ENCODE results near the gene SP1.
"Not testable (repeated sequence)": the region's sequence is repeated elsewhere in the genome, so short reads cannot be mapped to it uniquely, and the experiment has no call there.

Gene SP1

DNA sequence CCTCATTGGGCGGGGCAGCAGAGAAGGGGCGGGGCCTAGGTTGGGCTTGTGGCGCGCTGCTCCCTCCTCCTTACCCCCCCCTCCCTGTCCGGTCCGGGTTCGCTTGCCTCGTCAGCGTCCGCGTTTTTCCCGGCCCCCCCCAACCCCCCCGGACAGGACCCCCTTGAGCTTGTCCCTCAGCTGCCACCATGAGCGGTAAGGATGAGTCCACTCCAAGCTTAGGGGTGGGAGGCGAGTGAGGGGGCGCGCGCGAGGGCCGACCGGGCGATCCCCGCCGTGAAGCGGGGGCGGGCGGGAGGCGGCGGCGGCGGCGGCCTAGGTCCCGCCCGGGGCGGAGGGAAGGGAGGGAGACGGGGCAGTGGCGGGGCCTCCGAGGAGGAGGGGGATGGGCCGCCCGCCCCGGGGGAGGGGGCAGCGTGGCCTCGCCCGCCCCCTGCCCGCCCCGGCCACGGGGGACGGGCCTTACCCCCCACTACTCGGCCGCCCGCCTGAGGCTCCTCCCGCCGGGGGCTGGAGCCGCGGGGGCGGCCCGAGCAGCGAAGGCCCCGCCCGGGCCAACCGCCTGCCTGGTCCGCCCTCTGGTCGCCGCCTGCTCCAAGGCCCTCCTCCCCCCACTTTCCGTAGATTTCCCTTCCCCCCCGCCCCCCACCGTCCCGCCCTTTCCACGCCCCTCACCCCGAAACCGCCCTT, at the start of gene SP1:
TSS of gene SP1 (plus strand) at position 73 of the 690 bp plus-strand sequence. CDS start at position 189, 116 bp downstream.
- DNase-seq: peak; percentile 22

DNA sequence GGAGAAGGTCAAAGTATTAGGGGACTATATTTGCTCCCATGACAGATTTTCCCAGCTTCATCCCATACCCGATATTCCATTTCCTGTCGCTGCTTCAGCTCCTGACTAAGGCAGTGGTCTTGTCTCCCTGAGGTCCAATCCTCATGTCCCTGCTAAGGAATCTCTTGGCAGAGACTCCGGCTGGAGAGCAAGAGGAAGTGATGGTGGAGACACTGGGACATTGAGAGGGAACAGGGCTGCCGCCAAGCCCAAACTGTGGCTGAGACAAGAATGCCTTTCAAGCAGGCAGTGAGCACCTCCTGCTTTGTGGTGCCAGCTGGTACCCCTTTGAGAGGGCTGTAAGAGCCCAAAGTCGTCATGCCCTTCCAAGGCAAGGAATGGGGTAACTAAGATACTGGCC, 49.3 kb upstream of the SP1 start:
- no peak for DNase-seq

DNA sequence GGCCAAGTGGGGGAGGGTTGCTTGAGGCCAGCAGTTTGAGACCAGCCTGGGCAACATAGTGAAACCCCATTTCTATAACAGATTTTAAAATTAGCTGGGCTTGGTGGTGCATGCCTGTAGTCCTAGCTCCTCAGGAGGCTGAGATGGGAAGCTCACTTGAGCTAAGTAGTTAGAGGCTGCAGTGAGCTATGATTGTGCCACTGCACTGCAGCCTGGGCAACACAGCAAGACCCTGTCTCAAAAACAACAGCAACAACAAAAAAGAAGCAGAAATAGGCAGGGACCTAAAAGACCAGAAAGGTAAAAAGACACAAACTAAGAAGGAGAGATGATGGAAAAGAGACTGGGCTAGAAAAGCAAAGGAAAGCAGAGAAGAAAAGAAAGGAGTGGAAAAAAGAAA, 47.6 kb upstream of the SP1 start:
- DNase-seq: not testable (repeated sequence)

DNA sequence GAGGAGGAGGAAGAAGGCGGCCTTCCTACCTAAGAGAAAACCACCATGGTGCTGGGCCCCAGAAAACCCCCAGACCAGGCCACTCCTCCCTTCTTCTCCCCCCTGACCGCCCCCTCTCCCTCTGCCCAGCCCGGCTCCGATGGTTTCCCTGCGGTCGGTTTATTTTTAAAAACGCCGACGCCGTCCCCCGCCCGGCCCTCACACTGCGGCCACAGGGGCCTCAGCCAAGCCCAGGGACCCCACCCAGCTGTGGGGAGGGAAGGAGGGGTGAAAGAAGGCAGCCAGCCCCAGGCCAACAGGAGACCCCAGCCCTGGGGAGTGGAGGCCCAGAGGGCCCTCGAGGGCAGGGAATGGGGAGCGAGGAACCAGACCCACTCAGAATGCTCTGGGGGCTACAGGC, 47.2 kb upstream of the SP1 start:
- no peak for DNase-seq

DNA sequence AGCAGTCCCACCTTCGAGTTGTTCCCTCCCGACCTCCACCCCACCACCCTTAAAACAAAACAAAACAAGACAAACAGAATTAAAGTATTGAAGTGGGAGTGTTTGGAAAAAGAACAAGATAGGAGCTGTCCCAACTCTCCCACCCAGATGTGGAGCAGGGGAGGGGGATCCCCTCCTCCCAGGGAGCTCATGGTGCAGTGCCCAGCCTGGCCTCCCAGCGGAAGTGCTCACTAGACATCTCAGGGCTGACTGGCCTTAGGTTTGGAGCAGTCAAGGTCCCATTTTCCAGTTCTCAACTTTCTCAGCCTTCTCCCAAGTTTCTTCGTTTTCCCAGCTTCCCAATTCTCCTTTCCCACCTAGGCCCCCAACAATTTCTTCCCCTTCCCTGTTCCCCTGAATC, 46.7 kb upstream of the SP1 start:
- DNase-seq: no peak

DNA sequence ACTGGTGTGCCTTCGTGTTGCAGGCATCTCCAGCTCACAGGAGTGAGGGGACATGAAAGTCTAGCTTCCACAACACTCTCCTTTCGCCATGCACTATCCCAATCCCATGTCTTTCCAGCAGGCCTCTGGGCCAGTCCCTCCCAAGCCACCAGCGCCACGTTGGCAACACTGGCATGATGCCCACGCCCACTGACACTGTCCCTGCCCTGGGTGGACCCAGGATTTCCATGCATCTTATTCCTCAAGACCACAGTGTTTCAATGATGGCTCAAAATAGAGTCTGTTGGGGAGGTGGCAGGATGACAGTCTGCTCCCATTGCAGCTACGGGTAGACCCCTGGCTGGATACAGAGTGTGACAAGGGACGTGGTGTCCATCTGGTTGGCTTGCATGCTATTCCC, 46.1 kb upstream of the SP1 start:
- no peak for DNase-seq

DNA sequence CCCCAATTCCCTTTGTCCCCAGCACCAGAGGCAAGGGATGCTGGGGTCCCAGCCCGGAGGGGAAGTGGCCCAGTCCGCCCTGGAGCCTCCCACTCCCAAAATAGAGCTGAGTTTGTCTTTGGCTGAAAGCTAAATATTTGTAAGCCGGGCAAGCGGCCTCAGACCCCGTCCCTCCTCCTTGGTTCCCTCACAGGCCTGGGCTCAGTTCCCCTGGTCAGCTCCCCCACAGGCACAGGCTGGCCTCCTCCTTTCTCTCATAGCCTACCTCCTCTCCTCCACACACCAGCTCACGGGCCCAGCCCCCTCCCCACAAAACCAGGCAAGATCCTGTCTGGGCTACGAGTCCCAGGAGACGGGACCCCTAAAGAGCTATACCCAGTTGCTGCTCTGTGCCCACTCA, 45.2 kb upstream of the SP1 start:
- DNase-seq: no peak

DNA sequence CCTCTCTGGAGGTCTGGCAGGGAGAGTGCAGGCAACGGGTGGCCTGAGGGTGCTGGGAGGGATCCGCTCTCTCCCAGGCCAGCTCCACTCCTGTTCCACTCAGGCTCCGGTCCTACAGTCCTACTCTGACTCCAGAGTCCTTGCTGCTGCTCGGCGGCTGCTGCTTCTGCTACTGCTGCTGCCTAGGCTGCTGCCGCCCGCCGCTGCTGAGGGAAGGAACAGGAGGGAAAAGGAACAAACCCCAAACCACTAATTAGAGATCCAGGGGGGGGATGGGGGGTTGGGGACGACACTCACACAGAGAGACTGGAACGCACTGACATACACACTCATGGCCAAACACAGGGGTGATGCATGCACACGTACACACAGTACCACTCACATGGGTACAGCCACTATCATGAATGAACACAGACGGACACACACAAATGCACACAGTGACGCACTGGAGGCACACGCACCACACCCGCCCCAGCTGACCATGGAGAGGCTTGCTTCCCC, 43.7 kb upstream of the SP1 start, which contains the start of gene SP7:
TSS of gene SP7 (minus strand) at position 174 of the 501 bp plus-strand sequence. CDS start 708 bp downstream, outside the sequence.
- DNase-seq: no peak

DNA sequence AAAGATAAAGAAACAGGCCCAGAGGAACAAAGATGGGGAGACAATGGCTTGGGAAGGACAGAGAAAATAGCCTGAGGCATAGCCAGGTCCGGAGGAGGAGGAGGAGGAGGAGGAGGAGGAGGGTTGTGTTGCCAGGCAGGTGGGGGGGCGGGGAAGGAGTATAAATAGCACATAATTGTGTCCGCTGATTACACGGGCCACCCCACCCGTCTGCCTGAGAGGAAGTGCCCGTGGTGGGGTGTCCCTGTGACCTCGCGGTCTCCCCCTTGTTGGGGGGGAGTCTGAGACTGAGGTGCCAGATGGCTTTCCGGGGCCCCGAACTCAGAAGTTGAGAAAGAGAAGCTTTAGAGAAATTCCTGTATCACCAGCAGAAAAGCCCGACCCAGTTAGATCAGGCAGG, 42.0 kb upstream of the SP1 start:
- no peak for DNase-seq

DNA sequence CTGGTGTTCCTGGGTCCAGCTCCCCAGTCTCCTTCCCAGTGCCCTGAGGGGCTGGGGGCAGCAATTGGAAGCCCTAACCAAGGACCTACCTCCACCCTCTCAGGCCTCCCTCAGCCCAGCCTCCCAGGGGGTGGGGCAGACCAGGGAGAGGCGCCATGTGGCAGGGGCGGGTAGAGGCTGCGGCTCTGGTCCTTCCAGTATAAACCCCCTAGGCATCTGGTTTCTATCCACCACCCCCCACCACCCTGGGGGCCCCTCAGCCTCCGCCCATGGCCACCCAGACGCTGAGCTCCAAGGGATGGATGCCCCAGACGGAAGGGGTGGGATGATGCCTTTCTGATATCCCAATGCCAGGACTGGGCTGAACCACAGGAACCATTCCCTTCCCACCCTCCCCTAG, 41.1 kb upstream of the SP1 start:
- no peak for DNase-seq

DNA sequence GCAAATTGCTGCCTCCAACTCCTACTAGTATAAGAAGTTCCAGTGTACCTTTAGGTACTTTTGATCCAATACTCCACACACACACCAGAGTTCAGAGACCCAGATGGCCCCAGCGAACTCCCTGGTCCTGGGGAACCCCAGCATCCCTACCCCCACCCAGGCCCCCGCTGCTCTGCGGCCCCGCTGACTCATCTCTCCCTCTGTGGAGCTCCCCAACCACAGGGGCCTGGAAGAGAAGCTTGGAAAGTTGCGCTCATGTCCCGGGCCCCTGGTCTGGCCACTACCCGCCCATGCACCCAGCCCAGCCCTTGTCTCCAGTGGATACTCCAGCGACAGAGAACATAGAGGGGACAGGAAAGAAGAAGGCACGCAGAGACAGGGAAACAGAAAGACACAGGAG, 39.6 kb upstream of the SP1 start:
- no peak for DNase-seq

DNA sequence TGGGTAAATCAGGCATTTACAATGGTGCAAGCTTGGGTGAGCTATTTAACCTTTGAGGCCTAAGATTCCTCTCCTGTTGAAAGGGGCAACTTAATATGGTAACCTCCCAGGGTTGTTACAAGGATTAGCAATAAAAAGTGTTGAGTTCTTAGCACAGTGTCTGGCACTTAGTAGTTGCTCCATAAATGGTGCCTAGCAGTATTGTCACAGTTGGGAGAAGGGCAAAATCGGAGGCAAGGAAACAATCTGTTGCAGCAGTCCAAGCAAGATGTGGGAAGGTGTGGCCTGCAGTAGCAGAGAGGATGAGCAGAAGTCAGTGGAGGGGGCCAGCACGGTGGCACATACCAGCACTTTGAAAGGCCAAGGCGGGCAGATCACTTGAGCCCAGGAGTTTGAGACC, 36.5 kb upstream of the SP1 start:
- no peak for DNase-seq

DNA sequence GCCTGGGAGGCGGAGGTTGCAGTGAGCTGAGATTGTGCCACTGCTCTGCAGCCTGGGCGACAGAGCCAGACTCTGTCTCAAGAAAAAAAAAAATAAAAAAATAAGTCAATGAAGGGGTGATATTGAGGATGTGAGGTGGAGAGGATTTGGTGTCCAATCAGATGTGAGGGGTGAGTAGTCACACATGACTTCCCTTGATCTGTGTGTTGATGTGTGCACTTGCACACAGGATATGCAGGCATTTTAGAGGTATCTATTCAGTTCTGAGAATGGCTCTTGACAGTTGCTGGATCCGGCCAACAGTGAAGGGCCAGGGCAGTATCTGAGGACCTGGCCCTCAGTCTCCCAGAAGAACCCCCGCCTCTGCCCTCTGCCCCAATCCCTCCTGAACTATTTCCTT, 36.0 kb upstream of the SP1 start:
- no peak for DNase-seq

DNA sequence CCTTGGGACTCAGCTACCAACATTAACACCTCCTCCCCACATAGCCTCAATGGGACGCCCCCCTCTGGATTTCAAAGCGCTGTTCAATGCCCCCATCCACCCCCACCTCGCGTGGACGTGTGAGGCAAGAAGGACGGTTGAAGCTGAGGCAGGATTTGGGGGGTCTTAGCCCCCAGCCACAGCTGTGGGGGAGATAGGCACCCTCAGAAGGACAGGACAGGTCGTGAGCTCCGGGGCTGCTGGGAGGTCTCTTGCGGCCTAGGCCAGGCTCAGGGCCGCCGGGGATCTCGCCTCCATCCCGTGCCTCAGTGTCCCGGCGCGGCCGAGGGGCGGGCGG, 35.5 kb upstream of the SP1 start:
- DNase-seq: no peak

DNA sequence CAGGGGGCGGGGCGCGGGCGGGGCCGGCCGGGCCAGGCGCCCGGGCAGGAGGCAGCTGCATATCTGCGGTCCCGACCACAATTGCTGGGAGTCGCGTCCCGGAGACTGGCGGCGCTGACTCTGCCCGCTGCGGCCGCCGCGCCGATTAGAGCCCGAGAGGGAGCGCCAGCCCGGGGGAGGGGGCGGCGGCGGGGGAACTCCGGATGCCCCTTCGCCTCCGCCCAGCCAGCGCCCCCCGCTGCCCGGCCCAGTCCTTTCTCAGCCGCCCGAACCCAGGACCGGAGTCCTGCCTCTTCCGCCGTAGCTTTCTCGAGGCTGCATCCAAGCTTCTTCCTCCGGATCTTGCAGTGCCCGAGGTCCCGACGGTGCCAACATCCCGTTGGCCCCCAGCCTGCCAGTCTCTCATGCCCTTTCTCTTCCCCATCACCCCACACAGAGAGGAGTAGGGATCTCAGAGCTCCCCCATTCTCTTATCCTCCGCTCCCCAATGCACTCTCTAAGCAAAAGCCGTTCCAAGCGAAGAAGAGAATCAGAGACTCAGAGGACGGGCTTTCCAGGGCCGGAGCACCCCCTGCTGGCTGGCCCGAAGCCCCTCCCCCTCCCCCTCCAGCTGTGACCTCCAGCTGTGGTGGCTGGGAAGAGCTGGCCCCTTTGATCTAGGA, 35.0 kb upstream of the SP1 start:
- peak; percentile 13 for DNase-seq

DNA sequence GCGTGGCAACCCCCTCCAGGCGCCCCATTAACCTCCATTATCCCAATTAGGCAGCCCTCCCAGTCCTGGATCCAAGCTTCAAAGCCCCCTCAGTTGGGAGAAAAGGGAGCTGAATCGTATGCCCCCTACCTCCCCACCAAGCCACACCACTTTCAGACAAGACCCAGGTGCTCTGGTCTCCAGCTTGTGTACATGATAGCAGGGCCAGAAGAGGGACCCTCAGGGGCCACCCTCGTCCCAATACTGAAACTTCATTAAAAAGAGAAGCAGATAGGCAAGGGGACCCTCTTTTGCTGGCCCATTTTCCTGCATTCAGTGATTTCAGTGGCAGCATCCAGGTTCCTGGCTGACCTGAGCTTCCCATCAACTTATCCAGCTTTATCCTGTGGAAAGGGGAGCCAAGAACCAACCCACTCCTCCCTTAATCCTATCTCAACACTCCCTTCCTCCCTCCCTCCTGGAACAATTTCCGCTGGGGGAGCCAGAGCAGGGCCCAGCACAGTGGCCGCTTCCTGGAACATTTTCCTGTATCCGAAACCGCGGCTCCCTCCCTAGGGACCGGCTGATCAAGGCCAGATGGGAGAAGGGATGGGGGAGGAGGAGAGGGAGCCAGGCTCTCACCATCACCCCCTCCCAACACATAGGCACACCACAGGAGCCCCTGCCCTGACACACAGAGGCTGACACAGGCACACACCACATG, 34.3 kb upstream of the SP1 start:
- DNase-seq: no peak

DNA sequence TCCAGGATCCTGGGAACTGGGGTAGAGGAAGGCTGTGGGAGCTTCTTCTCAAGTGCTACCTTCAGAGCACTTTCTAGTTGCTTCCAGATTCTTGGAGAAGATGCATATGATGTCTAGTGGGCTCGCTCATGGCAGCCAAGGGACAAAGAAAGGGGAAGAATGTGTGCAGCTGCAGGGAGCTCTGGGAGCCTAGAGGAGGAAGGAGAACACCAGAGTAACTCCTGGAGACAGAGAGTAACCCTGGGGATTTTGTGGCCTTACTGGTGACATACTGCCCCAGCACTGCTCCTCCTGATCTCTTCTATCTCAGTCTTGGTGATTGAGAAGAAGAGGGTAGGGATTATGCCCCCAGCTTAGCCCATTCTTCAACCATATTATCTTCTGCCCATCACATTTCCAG, 33.5 kb upstream of the SP1 start:
- no peak for DNase-seq

DNA sequence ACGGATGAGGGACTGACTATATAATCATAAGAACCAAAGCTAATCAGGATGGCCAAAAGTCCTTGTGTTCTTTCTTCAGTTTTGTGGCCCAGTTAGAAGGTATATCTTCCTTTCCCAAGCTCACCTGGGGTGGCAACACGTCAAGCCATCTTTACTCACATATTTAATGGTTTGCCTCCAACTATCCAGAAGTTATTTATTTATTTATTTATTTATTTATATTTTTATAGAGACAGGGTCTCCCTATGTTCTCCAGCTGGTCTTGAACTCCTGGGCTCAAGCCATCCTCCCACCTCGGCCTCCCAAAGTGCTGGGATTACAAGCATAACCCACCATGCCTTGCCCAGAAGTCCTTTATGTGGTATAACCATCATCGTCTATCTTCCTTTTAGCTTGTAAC, 32.1 kb upstream of the SP1 start:
- no peak for DNase-seq

DNA sequence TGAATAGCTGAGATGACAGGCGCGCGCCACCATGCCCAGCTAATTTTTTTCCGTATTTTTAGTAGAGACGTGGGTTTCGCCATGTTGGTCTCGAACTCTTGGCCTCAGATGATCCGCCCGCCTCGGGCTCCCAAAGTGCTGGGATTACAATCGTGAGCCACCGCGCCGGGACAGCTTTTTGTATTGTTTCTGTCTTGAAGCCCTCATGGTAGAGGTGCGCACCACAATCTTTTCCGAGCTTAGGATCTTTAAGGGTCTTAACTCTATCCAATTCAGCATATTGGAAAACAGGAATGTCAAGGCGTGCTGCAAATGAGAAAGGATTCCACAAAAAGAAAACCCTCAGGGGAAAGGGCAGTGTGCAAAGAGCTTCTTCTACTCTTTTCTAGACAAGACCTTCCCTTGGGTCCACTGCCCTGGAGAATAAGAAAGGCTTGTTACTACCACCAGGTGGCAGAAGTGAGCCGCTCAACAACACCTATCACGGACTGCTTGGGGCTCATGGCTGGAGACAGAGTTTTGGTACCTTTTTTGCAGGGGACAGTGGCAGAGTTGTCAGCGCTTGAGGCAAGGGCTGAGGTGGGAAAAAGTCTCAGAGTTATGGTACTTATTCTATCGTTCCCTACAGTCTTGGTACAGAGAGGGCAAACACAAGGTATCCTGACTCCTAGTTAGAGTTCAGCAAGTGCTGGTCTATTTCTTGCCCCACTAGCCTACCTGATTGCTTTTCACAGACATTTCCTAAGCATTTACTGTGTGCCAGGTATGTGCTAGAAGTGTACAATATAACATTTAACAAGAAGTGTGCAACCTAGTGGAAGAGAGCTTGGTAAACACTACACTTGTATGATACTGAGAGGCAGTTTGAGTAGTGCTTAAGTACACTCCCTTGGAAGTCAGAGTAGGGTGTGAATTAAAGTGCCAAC, 27.4 kb upstream of the SP1 start:
- no peak for DNase-seq

DNA sequence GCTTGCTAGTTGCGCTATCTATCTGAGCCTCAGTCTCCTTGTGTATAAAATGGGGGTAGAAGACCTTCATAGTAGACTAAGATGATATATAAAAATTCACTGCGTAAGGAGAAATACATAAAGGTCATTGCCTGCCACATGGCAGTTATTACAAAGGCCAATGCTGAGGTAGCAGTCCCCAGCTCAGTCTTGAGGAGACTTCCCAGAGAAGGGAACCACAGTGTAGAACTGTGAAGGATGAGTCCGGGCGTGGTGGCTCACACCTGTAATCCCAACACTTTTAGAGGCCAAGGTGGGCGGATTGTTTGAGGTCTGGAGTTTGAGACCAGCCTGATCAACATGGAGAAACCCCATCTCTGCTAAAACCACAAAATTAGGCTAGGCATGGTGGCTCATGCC, 26.7 kb upstream of the SP1 start:
- DNase-seq: no peak

DNA sequence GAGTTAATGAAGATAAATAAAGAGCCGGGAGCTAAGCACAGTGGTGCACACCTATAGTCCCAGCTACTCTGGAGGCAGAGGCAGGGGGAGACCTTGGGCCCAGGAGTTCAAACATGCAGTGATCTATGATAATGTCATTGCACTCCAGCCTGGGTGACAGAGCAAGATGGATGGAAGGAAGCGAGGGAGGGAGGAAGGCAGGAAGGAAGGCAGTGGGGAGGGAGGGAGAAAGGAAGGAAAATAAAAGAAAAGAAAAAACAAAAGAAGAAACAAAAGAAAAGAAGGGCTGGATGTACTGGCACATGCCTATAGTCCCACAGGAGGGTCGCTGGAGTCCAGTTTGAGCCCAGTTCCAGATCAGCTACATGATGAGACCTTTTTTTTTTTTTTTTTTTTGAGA, 24.9 kb upstream of the SP1 start:
- no peak for DNase-seq

DNA sequence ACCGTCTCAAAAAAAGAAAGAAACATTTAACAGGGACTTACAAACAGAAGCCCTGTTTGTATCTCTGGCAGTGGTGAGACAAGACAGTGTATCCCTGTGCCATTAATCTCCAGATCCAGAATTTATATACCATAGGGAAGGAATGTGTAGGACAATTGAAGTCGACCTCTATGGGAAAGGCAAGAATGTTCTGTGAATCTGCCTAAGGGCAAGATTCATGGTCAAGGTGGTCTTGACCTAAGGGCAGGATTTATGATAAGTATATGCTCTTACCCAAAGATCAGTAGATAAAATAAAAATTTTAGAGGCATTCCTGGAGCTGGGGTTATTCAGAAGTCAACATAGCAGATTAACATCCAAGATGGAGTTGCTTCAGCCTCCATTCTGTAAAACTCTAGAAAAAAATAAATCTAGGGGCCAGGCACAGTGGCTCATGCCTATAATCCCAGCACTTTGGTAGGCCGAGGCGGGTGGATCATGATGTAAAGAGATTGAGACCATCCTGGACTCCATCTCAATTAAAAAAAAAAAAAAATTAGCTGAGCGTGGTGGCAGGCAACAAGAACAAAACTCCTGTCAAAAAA, 21.0 kb upstream of the SP1 start:
- DNase-seq: no peak

DNA sequence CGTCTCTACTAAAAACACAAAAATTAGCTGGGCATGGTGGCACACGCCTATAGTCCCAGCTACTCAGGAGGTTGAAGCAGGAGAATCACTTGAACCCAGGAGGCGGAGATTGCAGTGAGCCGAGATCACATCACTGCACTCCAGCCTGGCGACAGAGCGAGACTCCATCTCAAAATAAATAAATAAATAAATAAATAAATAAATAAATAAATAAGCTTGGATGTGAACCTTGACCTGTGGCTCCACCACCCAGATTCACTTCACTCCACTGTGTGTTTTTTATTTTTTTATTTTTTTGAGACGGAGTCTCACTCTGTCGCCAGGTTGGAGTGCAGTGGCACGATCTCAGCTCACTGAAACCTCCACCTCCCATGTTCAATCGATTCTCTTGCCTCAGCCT, 18.3 kb upstream of the SP1 start:
- DNase-seq: not testable (repeated sequence)

All from KG1 (cell line).